ENCODE data around the gene RAB14.
"Not testable (repeated sequence)": the region's sequence is repeated elsewhere in the genome, so short reads cannot be mapped to it uniquely, and the experiment has no call there.

Gene RAB14

GRCh38 chr9:121189006-121189405 lies 12.7 kb downstream of the RAB14 start:
- DNase-seq = no peak

- DNase-seq = no peak
Observed at GRCh38 chr9:121187636-121188305, 13.9 kb downstream of the RAB14 start.

- DNase-seq = no peak
Observed at GRCh38 chr9:121185774-121186403, 15.8 kb downstream of the RAB14 start.

GRCh38 chr9:121185178-121185745 lies 16.4 kb downstream of the RAB14 start:
- no peak for DNase-seq

GRCh38 chr9:121184463-121184862 lies 17.2 kb downstream of the RAB14 start:
- no peak for DNase-seq

- DNase-seq = no peak
Observed at GRCh38 chr9:121183666-121184423, 17.8 kb downstream of the RAB14 start.

GRCh38 chr9:121182989-121183388 lies 18.7 kb downstream of the RAB14 start:
- DNase-seq = no peak

- DNase-seq = no peak
Observed at GRCh38 chr9:121182101-121182836, 19.4 kb downstream of the RAB14 start.

GRCh38 chr9:121179930-121180681 lies 21.6 kb downstream of the RAB14 start:
- DNase-seq = no peak

GRCh38 chr9:121179373-121179721 lies 22.3 kb downstream of the RAB14 start:
- DNase-seq = not testable (repeated sequence)

- DNase-seq = no peak
Observed at GRCh38 chr9:121178676-121179372, 22.8 kb downstream of the RAB14 start.

GRCh38 chr9:121173501-121173900 lies 28.2 kb downstream of the RAB14 start:
- DNase-seq = no peak

- no peak for DNase-seq
Observed at GRCh38 chr9:121172726-121173487, 28.8 kb downstream of the RAB14 start.

GRCh38 chr9:121171236-121171635 lies 30.4 kb downstream of the RAB14 start:
- no peak for DNase-seq

GRCh38 chr9:121169094-121169601 lies 32.5 kb downstream of the RAB14 start:
- DNase-seq = no peak

GRCh38 chr9:121168052-121168451 lies 33.6 kb downstream of the RAB14 start:
- no peak for DNase-seq

- no peak for DNase-seq
Observed at GRCh38 chr9:121160025-121160424, 41.6 kb downstream of the RAB14 start.

- DNase-seq = no peak
Observed at GRCh38 chr9:121157939-121158338, 43.7 kb downstream of the RAB14 start.

- no peak for DNase-seq
Observed at GRCh38 chr9:121156263-121156731, 45.4 kb downstream of the RAB14 start.

- no peak for DNase-seq
Observed at GRCh38 chr9:121154782-121155181, 46.9 kb downstream of the RAB14 start.

GRCh38 chr9:121153642-121154041 lies 48.0 kb downstream of the RAB14 start:
- no peak for DNase-seq
